ENCODE results near the gene TRIM4.
"Not testable (repeated sequence)": the region's sequence is repeated elsewhere in the genome, so short reads cannot be mapped to it uniquely, and the experiment has no call there.

Gene TRIM4

GRCh38 chr7:99918959-99919813 lies at the start of gene TRIM4:
TRIM4 (minus strand) TSS chr7:99919530; CDS start chr7:99919401, 129 bp downstream.
- DNase-seq (ENCODE audit: low spot score), result peak; percentile 95

GRCh38 chr7:99958564-99959227 lies 39.4 kb upstream of the TRIM4 start:
- DNase-seq (ENCODE audit: low spot score), result no peak

GRCh38 chr7:99955247-99955646 lies 35.9 kb upstream of the TRIM4 start:
- no peak for DNase-seq (ENCODE audit: low spot score)

- not testable (repeated sequence) for DNase-seq (ENCODE audit: low spot score)
Observed at GRCh38 chr7:99954643-99955042, 35.3 kb upstream of the TRIM4 start.

- no peak for DNase-seq (ENCODE audit: low spot score)
Observed at GRCh38 chr7:99953649-99954048, 34.3 kb upstream of the TRIM4 start.

- not testable (repeated sequence) for DNase-seq (ENCODE audit: low spot score)
Observed at GRCh38 chr7:99952649-99953048, 33.3 kb upstream of the TRIM4 start.

- not testable (repeated sequence) for DNase-seq (ENCODE audit: low spot score)
Observed at GRCh38 chr7:99950819-99951218, 31.5 kb upstream of the TRIM4 start.

- DNase-seq (ENCODE audit: low spot score), result no peak
Observed at GRCh38 chr7:99949645-99950228, 30.4 kb upstream of the TRIM4 start.

- no peak for DNase-seq (ENCODE audit: low spot score)
Observed at GRCh38 chr7:99947608-99948007, 28.3 kb upstream of the TRIM4 start.

GRCh38 chr7:99944497-99945070 lies 25.3 kb upstream of the TRIM4 start:
- no peak for DNase-seq (ENCODE audit: low spot score)

GRCh38 chr7:99943641-99944496 lies 24.5 kb upstream of the TRIM4 start:
- DNase-seq (ENCODE audit: low spot score), result no peak

GRCh38 chr7:99938296-99938695 lies 19.0 kb upstream of the TRIM4 start:
- DNase-seq (ENCODE audit: low spot score), result no peak

GRCh38 chr7:99935009-99935408 lies 15.7 kb upstream of the TRIM4 start:
- not testable (repeated sequence) for DNase-seq (ENCODE audit: low spot score)

GRCh38 chr7:99930376-99930775 lies 11.0 kb upstream of the TRIM4 start:
- no peak for DNase-seq (ENCODE audit: low spot score)

GRCh38 chr7:99929730-99930053 lies 10.4 kb upstream of the TRIM4 start:
- DNase-seq (ENCODE audit: low spot score), result no peak

- peak; percentile 51 for DNase-seq (ENCODE audit: low spot score)
Observed at GRCh38 chr7:99928994-99929729, 9.8 kb upstream of the TRIM4 start, which contains the start of gene GJC3. GJC3 (minus strand) TSS chr7:99929620; CDS start chr7:99929620, 0 bp downstream.

GRCh38 chr7:99928188-99928587 lies 8.9 kb upstream of the TRIM4 start:
- DNase-seq (ENCODE audit: low spot score), result no peak

- no peak for DNase-seq (ENCODE audit: low spot score)
Observed at GRCh38 chr7:99927536-99927935, 8.2 kb upstream of the TRIM4 start.

GRCh38 chr7:99926321-99926720 lies 7.0 kb upstream of the TRIM4 start:
- DNase-seq (ENCODE audit: low spot score), result no peak

GRCh38 chr7:99923200-99923599 lies 3.9 kb upstream of the TRIM4 start:
- DNase-seq (ENCODE audit: low spot score), result no peak

GRCh38 chr7:99920149-99920548 lies 819 bp upstream of the TRIM4 start:
- DNase-seq (ENCODE audit: low spot score), result no peak
